ENCODE results near the gene SEMA3E. TPM values are rescaled to one million over a fixed set of nuclear protein-coding genes. Genes with fewer than 3 reads are reported as not detected.

Gene SEMA3E
- total and polyA plus RNA-seq, 2 experiments from 2014 or later = 7.0 to 14.0 TPM

- H3K36me3 ChIP-seq (replicated peaks; ENCODE audit: insufficient read depth, low read depth) = no peaks in the 10 kb centered on the region
- no peaks in the 10 kb centered on the region for H3K9me3 ChIP-seq (ENCODE audit: low read depth)
- H3K9me2 ChIP-seq (replicated peaks; ENCODE audit: insufficient read depth) = no peaks in the 10 kb centered on the region
- DNase-seq (ENCODE audit: low spot score) = no peak
- H3K27ac ChIP-seq = peak overlapping the region; percentile 9
- peaks cover 5% of the 10 kb centered on the region for H3K4me1 ChIP-seq (ENCODE audit: insufficient read depth)
- H3K4me3 ChIP-seq = no peak overlapping the region
- TF ChIP-seq EZH2 (IDR thresholded peaks at IDR 0.05; ENCODE audit: borderline replicate concordance) (no peak), CTCF (IDR thresholded peaks at IDR 0.05; ENCODE audit: poor library complexity) (no peak), EZH2phosphoT487 (IDR thresholded peaks at IDR 0.05; ENCODE audit: low read depth, severe bottlenecking, unreplicated experiment) (no peak)
- H4K20me1 ChIP-seq (ENCODE audit: insufficient read depth, poor library complexity, severe bottlenecking) = no peaks in the 10 kb centered on the region
- H3K79me2 ChIP-seq = no peaks in the 10 kb centered on the region
- no peak overlapping the region for H3K4me2 ChIP-seq
- WGBS (ENCODE audit: low lambda C conversion rate, missing lambda C conversion rate) = 82% methylated on average over 1 of the region's 1 CpG
- H3K27me3 ChIP-seq = no peaks in the 10 kb centered on the region
- peak overlapping the region; percentile 28 for H2AFZ ChIP-seq
Measured at GRCh38 chr7:83548250-83548649, 100.7 kb downstream of the SEMA3E start.

- Histone ChIP-seq H3K4me2 (no peak overlapping the region), H3K27ac (peak overlapping the region; percentile 9), H3K9me3 (ENCODE audit: low read depth) (no peaks in the 10 kb centered on the region), H2AFZ (no peak overlapping the region), H3K9me2 (replicated peaks; ENCODE audit: insufficient read depth) (no peaks in the 10 kb centered on the region), H3K4me3 (no peak overlapping the region), H3K36me3 (replicated peaks; ENCODE audit: insufficient read depth, low read depth) (no peaks in the 10 kb centered on the region), H3K4me1 (ENCODE audit: insufficient read depth) (peaks cover 5% of the 10 kb centered on the region), H3K79me2 (no peaks in the 10 kb centered on the region), H4K20me1 (ENCODE audit: insufficient read depth, poor library complexity, severe bottlenecking) (no peaks in the 10 kb centered on the region), H3K27me3 (no peaks in the 10 kb centered on the region)
- TF ChIP-seq CTCF (IDR thresholded peaks at IDR 0.05; ENCODE audit: poor library complexity) (no peak), EZH2phosphoT487 (IDR thresholded peaks at IDR 0.05; ENCODE audit: low read depth, severe bottlenecking, unreplicated experiment) (no peak), EZH2 (IDR thresholded peaks at IDR 0.05; ENCODE audit: borderline replicate concordance) (no peak)
- peak; percentile 52 for DNase-seq (ENCODE audit: low spot score)
- WGBS (ENCODE audit: low lambda C conversion rate, missing lambda C conversion rate) = 71% methylated on average over 2 of the region's 2 CpGs
Measured at GRCh38 chr7:83547526-83547925, 101.4 kb downstream of the SEMA3E start.

GRCh38 chr7:83546586-83546985, 102.4 kb downstream of the SEMA3E start:
- no peaks in the 10 kb centered on the region for H3K36me3 ChIP-seq (replicated peaks; ENCODE audit: insufficient read depth, low read depth)
- H4K20me1 ChIP-seq (ENCODE audit: insufficient read depth, poor library complexity, severe bottlenecking) = no peaks in the 10 kb centered on the region
- no peaks in the 10 kb centered on the region for H3K79me2 ChIP-seq
- H3K27me3 ChIP-seq = no peaks in the 10 kb centered on the region
- H3K4me1 ChIP-seq (ENCODE audit: insufficient read depth) = peaks cover 5% of the 10 kb centered on the region
- H3K9me3 ChIP-seq (ENCODE audit: low read depth) = no peaks in the 10 kb centered on the region
- 61% methylated on average over 2 of the region's 2 CpGs for WGBS (ENCODE audit: low lambda C conversion rate, missing lambda C conversion rate)
- H3K27ac ChIP-seq = no peak overlapping the region
- no peaks in the 10 kb centered on the region for H3K9me2 ChIP-seq (replicated peaks; ENCODE audit: insufficient read depth)
- no peak overlapping the region for H3K4me2 ChIP-seq
- no peak for TF ChIP-seq EZH2phosphoT487 (IDR thresholded peaks at IDR 0.05; ENCODE audit: low read depth, severe bottlenecking, unreplicated experiment)
- no peak for TF ChIP-seq EZH2 (IDR thresholded peaks at IDR 0.05; ENCODE audit: borderline replicate concordance)
- TF ChIP-seq CTCF (IDR thresholded peaks at IDR 0.05; ENCODE audit: poor library complexity) = no peak
- no peak overlapping the region for H2AFZ ChIP-seq
- DNase-seq (ENCODE audit: low spot score) = no peak
- no peak overlapping the region for H3K4me3 ChIP-seq
